HL-60 (cell line): ENCODE data around the gene HSPH1.

ENCODE experiments used
- CTCF ChIP-seq: IDR thresholded peaks from one replicate; pipeline ENCODE4 v1.5.1; 2011; ENCODE audit warnings: low read length, control low read depth, inconsistent platforms; ENCODE audit not compliant: insufficient read depth
- GABPA ChIP-seq: IDR thresholded peaks from 2 replicates; pipeline ENCODE4 v1.6.1; 2012; ENCODE audit warnings: low read depth
- POLR2AphosphoS5 ChIP-seq: IDR thresholded peaks from 2 replicates; pipeline ENCODE4 v1.6.1; 2012; ENCODE audit warnings: low read depth
- REST ChIP-seq: IDR thresholded peaks from 2 replicates; pipeline ENCODE4 v1.6.1; 2012; ENCODE audit warnings: low read depth; ENCODE audit not compliant: insufficient replicate concordance
- SPI1 ChIP-seq: IDR thresholded peaks from 2 replicates; pipeline ENCODE4 v1.6.1; 2012; ENCODE audit warnings: low read depth, mild to moderate bottlenecking, borderline replicate concordance

DNA sequence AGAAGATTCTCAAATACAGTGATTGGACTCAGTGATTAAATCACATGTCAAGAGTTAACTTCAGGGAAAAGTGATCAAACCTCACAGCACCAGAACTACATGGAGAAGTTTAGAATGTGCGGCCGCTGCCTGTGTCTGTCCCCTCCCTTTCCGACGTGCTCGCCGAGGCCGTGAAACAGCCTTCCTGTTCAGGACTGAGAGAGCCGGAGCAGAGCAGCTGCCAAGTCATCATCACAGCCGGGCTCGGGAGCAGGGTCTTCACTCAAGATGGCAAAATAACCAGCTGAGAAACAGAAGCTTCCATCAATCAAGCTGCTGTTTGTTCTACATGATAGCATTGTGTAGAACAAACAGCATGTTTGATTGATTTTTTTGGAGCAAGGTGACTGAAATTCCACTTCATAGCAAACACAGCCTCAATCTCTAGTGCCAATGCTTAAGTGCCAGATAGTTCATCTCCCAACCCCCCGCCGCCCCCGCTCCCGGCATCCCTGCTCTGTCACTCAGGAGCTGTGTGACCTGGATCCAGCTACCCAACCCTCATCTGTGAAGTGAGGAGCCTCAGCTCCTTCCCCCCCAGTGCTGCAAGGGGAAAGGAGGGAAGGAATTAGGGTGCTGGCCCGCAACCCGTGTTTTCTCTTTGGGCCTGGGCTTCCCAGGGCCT is 70.6 kb downstream of the HSPH1 start:
- TF ChIP-seq CTCF (no peak), POLR2AphosphoS5 (no peak), GABPA (no peak), SPI1 (no peak), REST (no peak)
